Stimulated activated memory B cell treated with anti-CD40 and anti-IgM and Interleukin-4, amounts not matched to agents 10 μg/mL and 1 μg/mL and 100 μg/mL, for 72 hours (primary cell): Measurements from ENCODE around the gene MAD1L1.

ENCODE experiments used
- ATAC-seq: fragments of 150-1000 bp; cut with Tn5 transposase; 2 replicates; pipeline ENCODE4 v1.10.0; 2021
- H3K27ac Mint-ChIP-seq: one replicate; pipeline ENCODE4 v1.8.0; 2022; ENCODE audit warnings: mild to moderate bottlenecking, mixed read lengths
- H3K27me3 Mint-ChIP-seq: one replicate; pipeline ENCODE4 v1.8.0; 2022; ENCODE audit warnings: mixed read lengths
- H3K36me3 Mint-ChIP-seq: one replicate; pipeline ENCODE4 v1.8.0; 2022; ENCODE audit warnings: mixed read lengths
- H3K4me1 Mint-ChIP-seq: one replicate; pipeline ENCODE4 v1.8.0; 2022; ENCODE audit warnings: mixed read lengths
- H3K4me3 Mint-ChIP-seq: one replicate; pipeline ENCODE4 v1.8.0; 2022; ENCODE audit warnings: mild to moderate bottlenecking, moderate library complexity, mixed read lengths
- H3K9me3 Mint-ChIP-seq: one replicate; pipeline ENCODE4 v1.8.0; 2022; ENCODE audit warnings: mixed read lengths

The MAD1L1 gene

GRCh38 chr7:1892011-1892965 is 340.5 kb downstream of the MAD1L1 start:
- H3K9me3 Mint-ChIP-seq = no peaks in the 10 kb centered on the region
- no peak for ATAC-seq
- no peak overlapping the region for H3K4me3 Mint-ChIP-seq
- no peaks in the 10 kb centered on the region for H3K4me1 Mint-ChIP-seq
- H3K27me3 Mint-ChIP-seq = no peaks in the 10 kb centered on the region
- peaks cover 61% of the 10 kb centered on the region for H3K36me3 Mint-ChIP-seq
- no peak overlapping the region for H3K27ac Mint-ChIP-seq

DNA sequence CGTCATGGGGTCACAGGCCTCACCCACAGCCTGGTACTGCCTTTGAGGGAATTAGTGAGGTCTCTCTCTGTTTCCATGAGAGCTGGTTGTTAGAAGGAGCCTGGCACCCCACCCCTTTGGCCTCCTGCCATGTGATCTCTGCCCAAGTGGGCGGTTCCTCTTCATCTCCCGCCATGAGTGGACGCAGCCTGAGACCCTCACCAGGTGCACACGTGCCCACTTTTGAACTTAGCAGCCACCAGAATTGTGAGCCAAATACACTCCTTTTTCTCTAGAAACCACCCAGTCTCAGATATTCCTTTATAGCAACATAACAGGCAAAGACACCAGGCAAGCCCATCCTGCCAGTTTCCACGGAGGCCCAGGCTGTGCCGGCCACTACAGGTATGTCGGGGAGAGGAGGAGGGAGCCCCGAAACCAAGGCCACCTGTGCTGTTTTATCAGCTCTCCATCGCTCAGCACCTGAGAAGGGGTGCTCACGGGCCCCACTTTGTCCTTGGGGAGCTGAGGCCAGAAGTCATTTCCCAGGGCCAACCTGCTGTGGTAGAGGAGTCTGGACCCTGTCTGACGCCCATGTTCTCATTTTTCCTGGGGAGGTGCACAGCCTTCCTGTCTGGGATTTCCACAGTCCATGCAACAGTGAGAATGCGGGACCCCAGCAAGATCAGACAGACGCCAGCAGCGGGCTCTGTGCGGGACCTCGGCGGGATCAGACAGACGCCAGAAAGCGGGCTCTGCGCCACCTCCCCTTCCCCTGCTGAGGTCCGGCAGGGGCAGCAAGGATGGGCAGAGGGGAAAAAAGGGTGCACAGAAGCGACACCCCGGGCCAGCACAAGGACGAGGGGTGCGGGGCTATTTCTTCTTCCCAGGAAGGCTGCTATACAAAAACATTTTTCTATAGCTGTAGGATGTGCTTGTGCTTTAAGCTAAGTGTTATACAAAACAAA is 342.2 kb downstream of the MAD1L1 start:
- ATAC-seq = no peak
- Mint-ChIP-seq H3K27me3 (no peaks in the 10 kb centered on the region), H3K9me3 (no peaks in the 10 kb centered on the region), H3K27ac (peak overlapping the region; percentile 27), H3K4me1 (peaks cover 8% of the 10 kb centered on the region), H3K4me3 (no peak overlapping the region), H3K36me3 (peaks cover 65% of the 10 kb centered on the region)

DNA sequence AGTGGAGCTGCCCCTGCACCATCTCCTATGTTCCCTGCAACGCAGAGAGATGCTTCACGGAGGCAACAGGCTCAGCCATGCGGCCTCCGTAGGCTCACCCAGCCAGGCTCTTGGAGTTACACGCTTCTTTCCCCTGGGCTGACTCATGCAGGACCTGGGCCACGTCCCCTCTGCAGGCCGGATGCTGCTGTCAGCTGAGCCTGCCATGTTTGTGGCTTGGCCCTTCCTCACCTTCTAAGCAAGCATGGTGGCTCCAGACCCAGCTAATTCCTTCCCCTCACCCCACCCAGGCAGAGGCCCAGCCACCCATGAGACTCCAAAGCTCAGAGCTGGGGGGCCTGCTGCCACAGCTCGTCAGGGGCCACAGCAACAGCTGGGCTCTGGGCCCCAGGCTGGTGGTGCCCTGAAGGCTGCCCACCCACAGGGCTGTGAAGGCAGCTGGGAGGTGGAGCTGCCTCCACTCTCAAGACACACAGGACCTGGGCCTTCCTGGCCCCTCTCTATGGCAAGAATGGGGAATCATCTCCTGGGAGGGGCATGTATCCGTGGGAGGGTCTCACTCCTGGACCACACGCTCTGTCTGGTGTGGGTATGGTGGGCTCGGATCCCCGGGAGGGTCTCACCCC is 343.1 kb downstream of the MAD1L1 start:
- peaks cover 65% of the 10 kb centered on the region for H3K36me3 Mint-ChIP-seq
- H3K27ac Mint-ChIP-seq = peak overlapping the region; percentile 27
- H3K27me3 Mint-ChIP-seq = no peaks in the 10 kb centered on the region

DNA sequence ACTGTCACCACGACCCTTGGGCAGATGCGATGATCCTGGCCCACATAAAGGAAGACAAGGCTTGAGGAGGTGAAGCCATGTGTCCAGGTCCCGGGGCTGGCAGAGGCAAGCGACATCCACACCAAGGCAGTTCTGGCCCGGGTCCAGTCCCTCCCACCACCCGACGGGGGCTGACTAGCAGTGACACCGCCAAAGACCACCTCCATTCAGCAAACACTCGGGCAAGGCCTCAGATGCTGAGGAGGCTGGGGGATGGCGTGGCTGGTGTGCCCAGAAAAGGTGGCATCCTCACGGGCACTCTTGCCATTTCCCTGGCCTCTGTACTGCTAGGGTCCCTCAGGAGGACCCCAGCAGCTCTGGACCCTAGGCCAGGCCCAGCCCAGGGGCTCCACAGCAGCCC is 343.7 kb downstream of the MAD1L1 start:
- H3K27ac Mint-ChIP-seq = no peak overlapping the region
- no peaks in the 10 kb centered on the region for H3K9me3 Mint-ChIP-seq
- no peak overlapping the region for H3K4me3 Mint-ChIP-seq
- H3K4me1 Mint-ChIP-seq = peaks cover 8% of the 10 kb centered on the region
- no peaks in the 10 kb centered on the region for H3K27me3 Mint-ChIP-seq
- H3K36me3 Mint-ChIP-seq = peaks cover 60% of the 10 kb centered on the region
- no peak for ATAC-seq

More for the DNA sequence above, 343.1 kb downstream of the MAD1L1 start:
- Mint-ChIP-seq H3K4me3 (no peak overlapping the region), H3K4me1 (peaks cover 8% of the 10 kb centered on the region), H3K9me3 (no peaks in the 10 kb centered on the region)
- no peak for ATAC-seq

DNA sequence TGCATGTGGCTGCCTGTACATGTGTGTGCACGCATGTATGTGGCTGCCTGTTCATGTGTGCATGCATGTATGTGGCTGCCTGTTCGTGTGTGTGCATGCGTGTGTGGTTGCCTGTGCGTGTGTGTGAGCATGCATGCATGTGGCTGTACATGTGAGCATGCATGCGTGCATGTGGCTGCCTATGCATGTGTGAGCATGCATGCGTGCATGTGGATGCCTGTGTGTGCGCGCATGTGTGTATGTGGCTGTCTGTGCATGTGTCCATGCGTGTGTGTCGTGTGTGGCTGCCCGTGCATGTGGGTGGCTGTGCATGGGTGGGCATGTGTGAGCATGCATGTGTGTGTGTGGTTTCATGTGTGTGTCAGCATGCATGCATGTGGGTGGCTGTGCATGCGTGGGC is 344.3 kb downstream of the MAD1L1 start:
- Mint-ChIP-seq H3K9me3 (no peaks in the 10 kb centered on the region), H3K4me1 (peaks cover 10% of the 10 kb centered on the region), H3K27ac (no peak overlapping the region), H3K36me3 (peaks cover 53% of the 10 kb centered on the region), H3K4me3 (no peak overlapping the region), H3K27me3 (no peaks in the 10 kb centered on the region)
- ATAC-seq = no peak

- no peak for ATAC-seq
- no peaks in the 10 kb centered on the region for H3K27me3 Mint-ChIP-seq
- no peak overlapping the region for H3K27ac Mint-ChIP-seq
Observed at GRCh38 chr7:1887251-1887650, 345.5 kb downstream of the MAD1L1 start.

DNA sequence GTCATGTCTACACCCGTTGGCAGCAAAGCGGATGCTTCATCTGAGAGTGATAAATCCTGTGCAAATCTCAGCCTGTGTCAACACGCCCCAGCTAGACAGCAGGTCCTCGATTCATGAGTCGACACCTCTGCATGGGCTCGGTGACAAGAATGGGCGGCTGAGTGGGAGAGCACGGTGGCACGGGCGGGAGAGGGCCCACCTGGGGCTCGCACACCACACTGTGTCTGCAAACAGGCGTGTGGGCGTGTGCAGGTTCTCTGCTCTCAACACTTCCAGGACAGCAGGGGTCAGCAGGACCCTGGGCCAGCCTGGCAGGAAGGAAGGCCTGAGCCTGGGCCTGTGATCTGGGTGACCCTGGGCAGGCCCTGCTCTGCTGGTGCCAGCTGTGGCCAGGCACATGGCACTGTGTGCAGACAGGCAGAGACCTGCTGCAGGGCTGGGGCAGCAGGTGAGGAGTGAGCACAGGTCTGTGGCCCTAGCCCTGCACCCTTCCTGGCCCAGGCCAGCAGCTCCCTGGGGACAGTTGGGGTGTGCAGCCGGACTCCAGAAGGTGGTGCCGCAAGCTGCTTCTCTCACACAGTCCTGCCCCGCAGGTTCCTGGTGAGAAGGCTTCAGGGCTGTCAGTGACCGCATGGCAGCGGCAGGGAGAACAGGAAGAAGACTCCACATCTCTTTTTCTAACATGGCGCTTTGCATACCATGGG is 346.2 kb downstream of the MAD1L1 start:
- no peak overlapping the region for H3K4me3 Mint-ChIP-seq
- no peaks in the 10 kb centered on the region for H3K9me3 Mint-ChIP-seq
- no peaks in the 10 kb centered on the region for H3K27me3 Mint-ChIP-seq
- peaks cover 20% of the 10 kb centered on the region for H3K4me1 Mint-ChIP-seq
- no peak overlapping the region for H3K27ac Mint-ChIP-seq
- no peak for ATAC-seq
- H3K36me3 Mint-ChIP-seq = peaks cover 53% of the 10 kb centered on the region

More at GRCh38 chr7:1887251-1887650, 345.5 kb downstream of the MAD1L1 start:
- Mint-ChIP-seq H3K4me3 (no peak overlapping the region), H3K9me3 (no peaks in the 10 kb centered on the region), H3K4me1 (peaks cover 15% of the 10 kb centered on the region), H3K36me3 (peaks cover 53% of the 10 kb centered on the region)

GRCh38 chr7:1885465-1886226 is 347.1 kb downstream of the MAD1L1 start:
- H3K9me3 Mint-ChIP-seq = no peaks in the 10 kb centered on the region
- no peak overlapping the region for H3K27ac Mint-ChIP-seq

DNA sequence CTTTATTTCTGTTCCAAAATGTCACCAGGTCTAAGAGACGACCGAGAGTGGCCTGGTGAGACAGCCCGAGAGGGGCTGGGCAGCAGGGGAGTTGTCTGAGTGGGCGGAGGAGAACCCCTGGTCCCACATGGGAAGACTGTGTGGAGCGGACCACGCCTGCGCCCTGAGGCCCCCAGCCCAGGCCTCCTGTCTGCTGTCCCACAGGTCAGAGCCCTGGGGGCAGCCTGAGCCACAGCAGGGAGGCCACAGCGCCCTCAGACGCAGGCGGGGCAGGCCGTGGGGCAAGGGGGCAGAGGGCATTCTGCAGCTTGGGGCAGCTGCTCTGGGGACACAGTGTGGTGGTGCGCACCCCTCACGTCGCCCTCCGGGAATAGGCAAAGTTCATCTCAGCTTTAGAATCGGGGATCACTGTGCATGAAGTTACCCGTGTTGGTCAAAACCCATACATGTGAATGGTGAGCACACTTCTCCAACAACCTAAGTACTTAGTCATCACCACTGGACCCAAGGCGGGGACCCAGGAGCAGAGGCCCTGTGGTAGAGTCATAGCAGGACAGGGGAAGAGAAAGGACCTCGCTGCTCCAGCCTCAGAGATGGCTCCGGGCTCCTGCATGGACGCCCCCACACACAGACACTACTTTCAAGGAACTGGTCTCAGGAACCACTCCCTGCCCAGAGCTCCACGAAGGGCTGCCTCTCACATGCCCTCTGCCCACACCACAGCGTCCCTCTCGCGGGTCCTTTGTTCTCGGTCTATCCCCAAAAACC is 348.0 kb downstream of the MAD1L1 start:
- no peaks in the 10 kb centered on the region for H3K9me3 Mint-ChIP-seq
- peaks cover 52% of the 10 kb centered on the region for H3K36me3 Mint-ChIP-seq
- ATAC-seq = no peak
- H3K4me3 Mint-ChIP-seq = no peak overlapping the region
- H3K27ac Mint-ChIP-seq = no peak overlapping the region
- peaks cover 20% of the 10 kb centered on the region for H3K4me1 Mint-ChIP-seq
- H3K27me3 Mint-ChIP-seq = no peaks in the 10 kb centered on the region

More at GRCh38 chr7:1885465-1886226, 347.1 kb downstream of the MAD1L1 start:
- Mint-ChIP-seq H3K27me3 (no peaks in the 10 kb centered on the region), H3K4me3 (no peak overlapping the region), H3K36me3 (peaks cover 52% of the 10 kb centered on the region), H3K4me1 (peaks cover 20% of the 10 kb centered on the region)
- ATAC-seq = no peak

GRCh38 chr7:1883834-1884582 is 348.7 kb downstream of the MAD1L1 start:
- Mint-ChIP-seq H3K27ac (no peak overlapping the region), H3K4me3 (no peak overlapping the region), H3K36me3 (peaks cover 51% of the 10 kb centered on the region)

GRCh38 chr7:1883031-1883761 is 349.5 kb downstream of the MAD1L1 start:
- Mint-ChIP-seq H3K36me3 (peaks cover 47% of the 10 kb centered on the region), H3K9me3 (no peaks in the 10 kb centered on the region), H3K4me1 (peaks cover 20% of the 10 kb centered on the region), H3K27me3 (no peaks in the 10 kb centered on the region), H3K27ac (no peak overlapping the region), H3K4me3 (no peak overlapping the region)
- no peak for ATAC-seq

More at GRCh38 chr7:1883834-1884582, 348.7 kb downstream of the MAD1L1 start:
- no peaks in the 10 kb centered on the region for H3K9me3 Mint-ChIP-seq
- no peaks in the 10 kb centered on the region for H3K27me3 Mint-ChIP-seq
- H3K4me1 Mint-ChIP-seq = peaks cover 20% of the 10 kb centered on the region
- ATAC-seq = no peak

DNA sequence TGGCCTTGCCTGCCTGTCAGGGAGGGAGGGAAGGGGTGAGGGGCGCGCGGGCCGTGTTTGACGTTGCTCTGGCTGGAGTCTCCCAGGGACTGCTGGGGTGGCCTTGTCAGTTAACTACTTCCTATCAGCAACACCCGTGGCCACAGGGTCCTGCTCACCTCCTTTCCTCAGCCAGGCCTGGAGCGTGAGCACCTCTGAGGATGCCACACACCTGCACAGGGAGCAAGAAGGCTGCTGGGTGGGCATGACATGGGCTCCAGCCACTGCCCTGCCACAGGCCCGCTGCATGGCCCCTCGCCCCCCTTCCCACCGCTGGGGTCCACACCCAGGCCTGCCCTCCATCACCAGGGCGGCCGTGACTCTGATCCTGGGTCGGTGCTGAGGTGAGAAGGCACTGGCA is 350.3 kb downstream of the MAD1L1 start:
- no peak for ATAC-seq
- H3K4me3 Mint-ChIP-seq = no peak overlapping the region
- H3K36me3 Mint-ChIP-seq = peaks cover 47% of the 10 kb centered on the region
- no peaks in the 10 kb centered on the region for H3K27me3 Mint-ChIP-seq
- peaks cover 3% of the 10 kb centered on the region for H3K9me3 Mint-ChIP-seq
- peaks cover 20% of the 10 kb centered on the region for H3K4me1 Mint-ChIP-seq
- H3K27ac Mint-ChIP-seq = no peak overlapping the region
